Ramos (cell line): ENCODE data around the gene ABHD6.
"Not testable (repeated sequence)": the region's sequence is repeated elsewhere in the genome, so short reads cannot be mapped to it uniquely, and the experiment has no call there.

Experiments used
- in situ Hi-C: fragments of 300-500 bp; cut with MboI; formaldehyde crosslinking; loops from one replicate; pipeline ENCODE4 v1.14.3; 2022; ENCODE audit warnings: low sequenced_read_pairs; ENCODE audit not compliant: unreplicated experiment

ABHD6 gene

DNA sequence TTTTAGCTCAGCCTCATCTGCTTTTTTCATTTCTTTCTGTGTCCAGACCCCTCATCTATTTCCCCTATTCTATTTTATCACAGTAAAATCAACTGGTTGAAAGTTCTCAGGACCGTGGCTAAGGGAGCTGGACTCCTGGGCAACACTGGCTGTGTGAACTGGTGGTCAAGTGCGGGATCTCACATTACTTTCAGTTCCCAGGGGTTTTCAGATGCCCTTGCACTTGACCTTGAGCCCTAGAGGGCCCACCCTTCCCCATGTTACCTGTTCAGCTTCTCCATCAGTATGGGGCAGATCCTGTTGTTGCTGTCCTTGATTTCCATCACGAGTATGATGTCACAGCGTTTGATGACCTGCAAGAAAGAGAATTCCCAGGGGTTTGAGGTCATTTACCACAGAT, 29.6 kb upstream of the ABHD6 start:
- in situ Hi-C loops = no loop called here

DNA sequence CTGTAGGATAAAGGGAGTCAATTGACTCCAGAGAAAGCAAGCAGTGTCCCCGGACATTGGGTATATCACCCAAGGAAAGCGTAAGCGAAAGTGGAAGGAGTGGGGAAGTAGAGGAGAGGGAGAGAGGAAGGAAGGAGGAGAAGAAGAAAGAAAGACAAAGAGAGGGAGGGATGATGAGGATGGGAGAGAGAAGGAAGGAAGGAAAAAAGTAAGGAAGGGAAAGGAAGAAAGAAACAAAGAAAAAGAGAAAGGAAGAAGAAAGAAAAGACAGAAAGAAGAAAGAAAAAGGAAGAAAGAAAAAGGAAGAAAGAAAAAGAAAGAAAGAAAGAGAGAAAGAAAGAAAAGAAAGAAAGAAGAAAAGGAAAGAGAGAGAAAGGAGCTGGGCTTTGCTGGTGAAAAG, 27.7 kb upstream of the ABHD6 start:
- in situ Hi-C loops = no loop called here

DNA sequence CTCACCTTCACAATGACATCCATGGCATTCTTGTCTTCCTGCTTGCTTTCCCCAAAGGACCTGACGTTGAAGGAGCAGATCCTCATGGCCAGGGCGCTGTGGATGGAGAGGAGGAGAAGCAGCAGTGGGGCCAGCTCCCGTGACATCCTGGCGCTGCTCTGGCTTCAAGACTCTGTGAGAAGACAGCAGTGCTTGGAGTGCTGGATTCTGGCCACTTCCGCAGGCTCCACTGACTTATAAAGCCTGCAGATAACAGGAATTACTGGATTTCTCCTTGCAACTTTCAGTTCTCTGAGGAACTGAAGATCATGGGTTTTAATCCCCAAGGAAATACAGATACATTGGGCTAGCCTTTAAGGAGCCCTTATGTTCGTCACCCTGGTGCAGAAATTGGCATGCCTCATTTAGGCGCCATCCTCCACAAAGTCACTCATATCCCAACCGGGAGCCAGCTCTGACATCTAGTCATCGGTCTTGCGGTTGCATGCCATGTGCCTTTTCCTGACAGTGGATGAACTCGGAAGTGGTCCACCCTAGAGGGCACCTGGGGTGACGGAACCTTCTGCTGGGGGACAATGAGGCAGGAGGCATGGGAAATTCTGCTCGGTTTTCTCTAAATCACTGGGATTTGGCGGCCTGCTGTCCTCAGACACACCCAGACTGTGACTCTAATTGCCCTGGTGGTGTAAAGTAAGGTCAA, 26.7 kb upstream of the ABHD6 start, which contains the start of gene DNASE1L3:
Gene DNASE1L3 (minus strand): TSS at position 212 of the 700 bp plus-strand sequence. CDS start 66 bp downstream, at position 146.
- in situ Hi-C loops = no loop called here

DNA sequence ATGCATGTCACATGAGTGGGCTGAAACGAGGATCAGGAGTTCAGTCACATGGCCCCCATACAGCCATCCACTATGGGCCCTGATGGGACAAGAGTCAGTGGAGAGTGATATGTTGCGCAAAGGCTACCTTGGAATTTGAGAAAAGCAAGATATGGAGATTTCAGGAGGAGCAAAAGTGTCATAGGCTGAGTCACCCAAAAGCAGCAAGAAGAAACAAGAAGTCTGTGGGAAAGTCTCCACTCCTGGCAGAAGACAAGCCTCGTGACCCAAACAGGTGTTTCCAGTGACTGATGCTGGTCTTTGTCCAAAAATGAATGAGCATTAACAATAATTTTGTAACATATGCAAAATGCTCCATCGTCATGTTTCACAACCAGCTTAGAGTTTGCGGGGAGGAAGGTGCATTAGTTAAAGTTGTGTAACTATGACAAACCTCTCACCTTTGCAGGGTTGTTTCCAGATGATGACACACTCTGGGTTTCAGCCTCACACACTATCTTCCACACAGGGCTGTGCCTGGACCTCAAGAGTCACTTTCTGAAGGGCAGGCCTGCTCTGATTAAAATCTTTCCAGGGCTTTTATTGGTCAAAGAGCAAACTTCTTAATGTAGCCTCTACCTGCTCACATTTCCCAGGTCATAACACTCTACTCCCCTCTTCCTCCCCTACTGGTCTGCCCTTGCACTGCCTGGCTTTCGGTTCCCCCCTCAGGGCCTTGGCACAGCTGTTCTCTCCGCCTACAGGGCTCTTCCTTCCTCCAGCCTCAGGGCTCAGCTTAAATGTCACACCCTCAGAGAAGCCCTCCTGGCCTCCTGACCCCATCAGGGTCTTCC, 22.9 kb upstream of the ABHD6 start:
- in situ Hi-C loops = no loop called here

DNA sequence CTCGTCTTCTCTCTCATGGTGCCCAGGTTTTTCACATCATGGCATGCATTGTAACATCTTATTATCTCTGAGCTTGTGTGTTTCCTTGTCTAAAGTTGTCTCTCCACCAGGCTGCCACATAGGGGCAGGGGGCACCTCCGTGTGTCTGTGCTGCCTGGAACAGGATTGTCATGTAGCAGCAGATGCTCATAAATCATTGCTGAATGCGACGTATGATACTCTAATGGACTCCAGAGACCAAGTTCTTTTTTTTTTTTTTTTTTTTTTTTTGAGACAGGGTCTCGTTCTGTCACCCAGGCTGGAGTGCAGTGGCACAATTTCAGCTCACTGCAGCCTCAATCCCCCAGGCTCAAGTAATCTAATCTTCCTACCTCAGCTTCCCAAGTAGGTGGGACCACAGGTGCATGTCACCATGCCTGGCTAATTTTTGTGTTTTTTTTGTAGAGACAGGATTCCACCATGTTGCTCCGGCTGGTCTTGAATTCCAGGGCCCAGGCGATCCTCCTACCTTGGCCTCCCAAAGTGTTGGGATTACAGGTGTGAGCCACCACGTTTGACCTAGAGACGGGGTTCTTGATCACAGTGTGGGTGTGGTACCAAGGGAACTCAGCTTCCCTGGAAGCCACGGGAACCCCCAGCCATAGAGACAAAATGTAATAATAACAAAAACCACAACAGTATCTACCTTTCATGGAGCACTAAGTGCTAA, 22.1 kb upstream of the ABHD6 start:
- in situ Hi-C loops = no loop called here

DNA sequence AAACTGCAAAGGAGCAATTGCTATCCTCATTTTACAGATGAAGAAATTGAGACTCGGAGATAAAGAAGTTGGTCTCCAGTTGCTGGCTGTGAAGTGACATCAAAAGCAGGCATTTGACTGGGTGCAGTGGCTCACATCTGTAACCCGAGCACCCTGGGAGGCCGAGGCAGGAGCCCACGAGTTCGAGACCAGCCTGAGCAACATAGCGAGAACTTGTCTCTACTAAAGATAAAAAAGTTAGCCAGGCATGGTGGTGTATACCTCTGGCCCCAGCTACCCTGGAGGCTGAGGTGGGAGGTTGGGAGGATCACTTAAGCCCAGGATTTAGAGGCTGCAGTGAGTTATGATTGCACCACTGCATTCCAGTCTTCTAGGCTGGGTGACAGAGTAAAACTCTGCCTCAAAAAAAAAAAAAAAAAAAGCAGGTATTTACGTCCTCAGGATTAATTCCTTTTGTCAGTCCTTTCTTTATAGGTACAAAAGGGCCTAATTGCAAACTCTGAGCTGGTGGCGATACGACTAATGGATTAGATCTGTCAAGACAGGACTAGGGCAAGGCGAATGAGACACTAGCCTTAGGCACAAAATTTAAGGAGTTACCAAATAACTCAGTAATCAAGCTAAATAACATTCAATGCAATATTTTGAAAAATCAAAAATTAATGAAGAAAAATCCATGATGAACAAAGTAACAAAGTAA, 20.9 kb upstream of the ABHD6 start:
- in situ Hi-C loops = no loop called here

DNA sequence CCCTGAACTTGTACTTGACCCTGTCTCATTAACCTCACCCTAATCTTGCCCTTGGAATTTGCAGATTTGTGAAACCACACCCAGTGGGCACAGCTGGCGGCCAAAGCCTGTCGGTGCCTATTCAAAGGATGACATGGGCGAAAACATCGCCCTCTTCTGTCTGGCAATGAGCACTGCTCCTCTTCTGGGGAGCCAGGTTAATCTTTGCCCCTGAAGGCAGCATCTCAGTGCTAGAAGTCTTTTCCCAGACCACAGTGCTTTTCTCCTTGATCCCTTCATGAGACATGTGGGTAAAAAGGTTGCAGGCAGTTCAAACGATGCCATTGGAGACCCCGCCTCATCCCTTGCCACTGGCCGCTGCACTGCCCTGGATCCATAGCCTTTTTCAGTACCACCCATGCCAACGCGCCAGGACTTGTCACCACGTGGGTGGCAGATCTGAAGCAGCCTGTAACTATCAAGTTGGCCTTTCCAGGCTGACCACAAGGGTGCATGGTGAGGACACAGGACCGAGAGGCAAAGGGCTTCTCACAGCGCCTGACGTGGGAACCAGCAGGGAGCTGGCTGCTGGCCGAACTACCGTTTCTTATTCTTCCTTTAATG, 20.3 kb upstream of the ABHD6 start:
- in situ Hi-C loops = no loop called here

DNA sequence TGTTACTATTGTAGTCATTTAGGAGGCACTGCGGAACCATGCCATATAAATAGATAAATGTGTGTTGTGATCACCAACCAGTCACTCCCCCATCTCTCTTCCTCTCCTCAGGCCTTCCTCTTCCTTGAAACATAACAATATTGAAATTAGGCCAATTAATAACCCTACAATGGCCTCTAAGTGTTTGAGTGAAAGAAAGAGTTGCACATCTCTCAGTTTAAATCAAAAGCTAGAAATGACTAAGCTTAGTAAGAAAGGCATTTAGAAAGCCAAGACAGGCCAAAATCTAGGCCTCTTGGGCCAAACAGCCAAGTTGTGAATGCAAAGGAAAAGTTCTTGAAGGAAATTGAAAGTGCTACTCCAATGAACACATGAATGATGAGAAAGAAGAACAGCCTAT, 18.7 kb upstream of the ABHD6 start:
- in situ Hi-C loops = no loop called here

DNA sequence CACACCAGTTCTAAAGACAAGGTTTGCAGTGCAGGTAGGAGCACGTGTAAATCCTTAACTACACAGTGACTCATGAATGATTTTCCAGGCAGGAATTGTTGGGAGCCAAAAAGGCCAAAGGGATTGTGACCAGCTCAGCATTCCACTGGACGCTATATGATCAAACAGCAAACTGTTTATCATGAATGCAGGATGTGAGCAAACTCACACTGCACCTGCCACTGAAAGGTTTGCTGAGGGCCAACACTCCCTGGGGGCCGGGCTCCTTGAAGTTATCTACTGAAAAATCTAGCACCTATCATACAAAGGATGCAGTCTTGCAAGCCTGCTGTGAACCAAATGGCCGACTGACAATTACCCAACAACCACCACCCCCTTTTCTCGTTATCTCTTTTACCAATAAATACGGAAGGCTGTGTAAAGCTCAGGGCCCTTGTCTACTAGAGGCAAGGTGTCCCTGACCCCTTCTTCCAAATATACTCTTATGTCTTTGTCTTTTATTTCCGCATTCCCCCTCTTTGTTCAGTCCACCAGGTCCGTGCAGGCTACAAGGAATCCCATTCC, 15.3 kb upstream of the ABHD6 start:
- in situ Hi-C loops = no loop called here

DNA sequence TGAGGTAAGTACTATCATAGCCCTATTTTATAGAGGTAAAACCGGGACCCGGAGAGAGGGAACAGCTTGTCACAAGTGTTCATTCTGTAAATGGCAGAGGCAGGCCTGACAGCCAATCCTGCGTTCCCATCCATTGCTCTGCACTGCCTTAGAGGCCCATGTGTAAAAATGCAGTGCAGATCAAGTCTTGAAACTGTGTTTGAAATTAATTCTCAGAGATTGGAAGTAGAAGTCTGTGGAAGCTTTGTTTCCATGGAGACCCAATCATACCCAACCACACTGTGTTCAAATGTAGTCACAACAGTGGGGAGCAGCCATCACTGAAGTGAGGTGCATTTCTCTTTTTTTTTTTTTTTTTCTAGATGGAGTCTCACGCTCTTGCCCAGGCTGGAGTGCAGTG, 13.7 kb upstream of the ABHD6 start:
- in situ Hi-C loops = no loop called here

DNA sequence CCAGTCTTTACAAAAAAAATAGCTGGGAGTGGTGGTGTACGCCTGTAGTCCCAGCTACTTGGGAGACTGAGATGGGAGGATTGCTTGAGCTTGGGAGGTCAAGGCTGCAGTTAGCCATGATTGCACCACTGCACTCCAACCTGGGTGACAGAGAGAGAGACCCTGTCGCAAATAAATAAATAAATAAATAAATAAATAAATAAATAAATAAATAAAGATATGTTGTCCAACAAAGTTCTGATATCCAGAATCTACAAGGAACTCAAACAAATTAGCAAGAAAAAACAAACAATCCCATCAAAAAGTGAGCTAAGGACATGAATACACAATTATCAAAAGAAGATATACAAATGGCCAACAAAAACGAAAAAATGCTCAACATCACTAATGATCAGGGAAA, 9.7 kb upstream of the ABHD6 start:
- in situ Hi-C loops = not testable (repeated sequence)

DNA sequence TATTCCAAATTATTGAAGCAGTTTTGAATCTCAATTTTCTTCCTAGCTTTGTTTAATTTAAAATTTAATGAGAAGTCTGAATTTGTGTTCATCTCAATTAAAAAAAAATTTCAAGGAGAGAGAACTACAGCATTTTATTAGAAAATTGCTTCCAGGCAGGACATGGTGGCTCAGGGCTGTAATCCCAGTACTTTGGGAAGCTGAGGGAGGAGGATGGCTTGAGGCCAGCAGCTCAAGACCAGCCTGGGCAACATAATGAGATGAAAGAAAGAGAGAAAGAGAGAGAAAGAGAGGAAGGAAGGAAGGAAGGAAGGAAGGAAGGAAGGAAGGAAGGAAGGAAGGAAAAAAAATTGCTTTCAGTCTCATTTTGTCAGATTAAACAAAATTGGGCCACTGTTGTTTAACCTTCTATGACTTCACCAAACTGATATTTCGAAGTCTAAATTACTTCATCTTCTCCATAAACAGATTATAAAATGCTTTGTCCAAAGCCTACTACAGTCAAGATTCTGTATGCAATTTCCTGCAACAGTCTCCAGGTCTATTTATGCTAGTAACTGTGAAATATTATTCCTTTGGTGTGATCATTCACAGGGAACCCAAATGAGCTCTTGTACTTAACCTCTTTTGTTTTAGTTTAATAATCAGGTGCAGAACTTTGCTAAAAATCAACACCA, 6.6 kb upstream of the ABHD6 start:
- in situ Hi-C loops = no loop called here

DNA sequence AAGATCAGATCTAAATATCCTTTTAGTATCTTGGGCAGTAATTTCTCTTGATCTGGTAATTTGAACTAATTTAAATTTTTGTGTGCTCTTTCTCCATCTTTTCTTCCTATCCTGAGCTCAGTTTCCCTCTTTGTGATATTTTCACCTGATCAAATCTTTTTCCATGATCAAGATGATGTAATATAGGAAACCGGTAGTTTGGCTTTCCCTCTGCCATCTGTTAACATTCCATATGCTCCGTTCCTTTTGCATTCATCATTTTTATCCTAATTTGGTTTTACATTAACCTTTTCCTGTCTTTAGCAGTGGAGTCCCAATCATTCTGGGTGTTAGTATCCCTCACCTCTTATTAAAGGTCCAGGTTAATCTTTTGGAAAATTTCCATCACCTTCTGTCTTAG, 5.9 kb upstream of the ABHD6 start:
- in situ Hi-C loops = no loop called here

DNA sequence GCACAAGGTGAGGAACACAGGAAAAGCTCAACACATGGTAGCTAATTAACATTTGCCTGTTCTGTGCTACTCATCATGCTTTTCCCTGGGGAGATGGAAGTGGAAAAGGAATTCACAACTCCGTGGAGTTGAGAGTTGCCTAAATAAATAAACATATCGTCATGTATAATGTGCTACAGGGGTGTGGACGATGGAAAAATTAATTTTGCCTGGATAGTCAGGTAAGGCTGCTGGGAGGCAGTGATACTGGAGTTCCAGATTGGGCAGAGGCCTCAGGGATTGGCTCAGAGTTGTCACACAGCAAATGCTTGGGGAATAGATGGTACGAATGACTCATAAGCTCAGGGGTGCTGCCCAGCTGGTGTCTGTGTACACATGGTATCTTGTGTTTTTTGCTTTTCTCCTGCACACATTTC, 3.1 kb upstream of the ABHD6 start:
- in situ Hi-C loops = no loop called here

DNA sequence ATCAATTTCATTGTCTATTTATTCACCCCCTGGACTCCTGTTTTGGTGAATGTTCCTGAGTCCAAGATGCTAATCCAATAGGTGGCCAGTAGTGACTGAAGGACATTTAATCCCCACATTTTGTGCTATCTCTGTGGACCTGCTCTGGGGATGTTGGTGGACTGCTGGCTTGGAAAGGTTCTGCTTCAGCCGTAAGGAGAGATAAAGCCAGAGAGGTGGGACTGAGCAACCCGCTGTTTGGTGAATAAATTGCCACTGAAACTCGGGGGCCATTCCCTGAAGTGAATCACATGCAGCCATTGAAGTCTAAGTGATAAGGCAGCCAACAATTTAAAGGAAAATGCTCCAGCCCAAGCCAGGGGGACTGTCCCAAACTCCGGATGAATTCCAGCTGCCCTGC, 1.6 kb upstream of the ABHD6 start:
- in situ Hi-C loops = no loop called here

DNA sequence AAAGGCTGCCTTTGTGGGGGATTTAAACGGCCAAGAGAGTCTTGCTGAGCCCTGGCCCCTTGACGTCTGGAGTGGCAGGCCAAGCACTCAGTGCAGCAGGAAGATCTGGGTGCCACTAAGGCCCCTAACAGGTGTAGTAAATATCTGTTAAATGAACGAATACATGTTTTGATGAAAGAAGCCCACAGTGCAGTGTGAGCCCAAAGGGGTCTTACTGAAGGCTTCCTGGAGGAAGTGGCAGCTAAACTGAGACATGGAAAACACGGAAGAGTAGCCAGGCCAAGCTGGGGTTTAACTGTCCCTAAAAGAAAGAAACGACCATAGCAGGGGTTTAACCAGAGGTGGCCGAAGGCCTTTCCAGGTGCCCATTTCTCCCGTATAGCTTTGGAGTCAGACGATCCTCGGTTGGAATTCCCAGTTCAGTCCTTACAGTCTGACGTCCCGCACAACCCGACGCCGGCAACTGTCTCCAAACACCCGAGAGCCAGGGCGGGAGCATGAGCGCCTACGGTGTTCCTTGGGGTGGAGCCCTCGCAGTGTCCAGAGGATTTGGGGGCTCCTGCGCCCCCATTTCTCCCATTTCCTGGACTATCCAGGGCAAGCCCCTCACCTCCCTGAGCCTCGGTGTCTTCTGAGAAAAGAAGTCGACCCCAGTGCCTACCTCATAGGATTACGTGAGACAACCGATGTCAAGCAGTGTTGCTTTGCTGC, 910 bp upstream of the ABHD6 start:
- in situ Hi-C loops = no loop called here

DNA sequence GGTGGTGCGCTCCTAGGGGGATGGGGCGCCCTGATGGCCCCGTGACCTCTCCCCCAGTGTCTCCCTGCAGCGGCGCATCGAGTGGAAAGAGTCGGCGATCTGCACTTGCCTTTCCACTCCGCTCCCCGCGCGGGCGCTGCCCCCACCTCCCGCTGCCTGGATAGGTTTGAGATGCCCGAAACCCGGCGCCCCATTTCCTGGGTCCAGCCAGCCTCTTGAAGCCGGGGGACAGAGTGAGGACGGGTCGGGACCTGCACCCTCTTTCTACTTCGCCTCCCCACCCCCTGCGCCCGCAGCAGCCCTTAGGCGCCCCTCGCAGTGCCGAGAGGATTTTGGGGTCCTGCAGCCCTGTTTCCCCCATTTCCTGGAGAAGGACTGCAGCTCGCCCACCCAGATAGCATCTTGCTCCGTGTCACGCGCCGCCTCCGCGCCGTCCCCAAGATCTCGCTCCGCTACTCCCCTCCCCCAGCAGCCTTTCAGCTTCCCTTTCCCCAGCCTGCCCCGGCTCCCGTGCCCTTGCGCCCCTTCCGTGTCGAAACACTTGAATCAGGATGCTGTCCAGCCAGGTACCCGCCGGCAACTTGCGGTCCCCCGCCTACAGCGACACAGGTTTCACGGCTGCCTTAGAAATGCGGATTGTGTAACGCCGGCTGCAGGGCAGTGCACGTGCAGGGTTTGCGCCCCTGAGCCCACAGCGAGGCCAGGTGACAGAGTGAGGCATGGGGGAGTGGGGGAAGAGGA, 519 bp downstream of the ABHD6 start:
- in situ Hi-C loops = no loop called here

DNA sequence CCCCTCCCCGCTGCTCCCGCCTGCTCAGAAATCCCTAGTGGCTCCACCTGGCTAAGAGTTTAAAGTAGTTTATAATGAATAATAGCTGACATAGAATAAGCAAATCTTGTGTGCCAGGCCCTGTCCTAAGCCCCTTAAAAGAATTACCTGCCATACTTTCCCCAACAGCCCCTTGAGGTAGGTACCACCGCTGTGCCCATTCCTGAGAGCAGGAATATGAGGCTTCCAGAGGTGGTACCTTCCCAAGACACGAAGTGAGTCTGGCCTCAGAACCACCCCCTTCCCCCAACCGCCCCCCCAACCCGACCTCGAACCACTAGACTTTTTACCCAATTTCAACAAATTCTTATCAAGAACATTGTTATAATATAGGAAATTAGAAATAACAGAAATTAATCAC, 1.2 kb downstream of the ABHD6 start:
- in situ Hi-C loops = no loop called here
